HG03135 (cell line): ENCODE measurements around the gene VPS37C.

ENCODE experiments used
- ATAC-seq: cut with Tn5 transposase; IDR thresholded peaks from one replicate; pipeline ENCODE4 v1.9.1; 2021; ENCODE audit warnings: mild to moderate bottlenecking, moderate library complexity; ENCODE audit not compliant: unreplicated experiment

The VPS37C gene

DNA sequence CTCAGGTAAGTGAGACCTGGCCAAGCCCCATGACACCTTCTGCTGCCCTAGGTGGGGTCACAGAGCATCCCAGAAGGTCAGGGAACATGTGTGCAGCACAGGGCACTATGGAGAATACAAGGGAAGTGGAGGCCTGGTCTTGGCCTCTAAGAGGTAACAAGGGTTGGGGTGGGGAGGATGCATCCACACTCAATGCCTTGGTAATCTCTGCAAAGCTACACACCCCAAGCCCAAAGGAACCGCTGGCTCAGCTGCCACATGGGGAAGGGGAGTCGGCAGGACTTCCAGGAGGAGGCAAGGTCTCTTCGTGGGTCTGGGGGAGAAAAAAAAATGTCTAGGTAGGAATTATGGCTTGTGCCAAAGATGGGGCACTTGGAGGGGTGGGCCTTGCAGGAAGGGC, 41.7 kb downstream of the VPS37C start:
- ATAC-seq: no peak

DNA sequence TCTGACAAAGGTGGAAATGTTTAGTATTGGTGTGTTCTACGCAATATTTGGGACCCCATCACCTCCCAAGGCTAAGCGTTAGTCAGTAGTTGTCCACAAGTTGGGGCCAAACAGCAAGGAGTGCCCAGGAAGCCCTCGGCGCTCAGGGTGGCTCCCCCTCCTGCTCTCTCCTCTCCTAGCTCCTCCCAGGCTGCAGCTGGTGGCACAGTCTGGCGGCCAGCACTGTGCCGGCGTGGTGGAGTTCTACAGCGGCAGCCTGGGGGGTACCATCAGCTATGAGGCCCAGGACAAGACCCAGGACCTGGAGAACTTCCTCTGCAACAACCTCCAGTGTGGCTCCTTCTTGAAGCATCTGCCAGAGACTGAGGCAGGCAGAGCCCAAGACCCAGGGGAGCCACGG, 42.2 kb downstream of the VPS37C start:
- ATAC-seq: no peak

DNA sequence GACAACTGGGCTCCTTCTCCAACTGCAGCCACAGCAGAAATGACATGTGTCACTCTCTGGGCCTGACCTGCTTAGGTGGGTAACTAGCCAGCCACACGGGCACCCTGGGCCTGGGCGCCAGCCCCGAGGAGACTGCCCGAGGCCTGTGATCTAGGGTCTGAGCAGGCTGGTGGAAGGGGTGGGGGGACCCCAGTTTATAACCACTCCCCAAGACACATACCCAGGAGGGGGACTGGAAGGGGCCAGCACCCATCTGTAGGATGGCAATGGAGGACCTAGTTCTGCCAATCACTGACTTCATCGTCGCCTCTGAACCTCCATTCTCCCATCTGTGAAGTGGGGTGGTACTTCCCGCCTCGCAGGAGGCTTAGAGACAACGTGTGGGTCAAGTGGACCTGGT, 42.8 kb downstream of the VPS37C start:
- ATAC-seq: no peak

DNA sequence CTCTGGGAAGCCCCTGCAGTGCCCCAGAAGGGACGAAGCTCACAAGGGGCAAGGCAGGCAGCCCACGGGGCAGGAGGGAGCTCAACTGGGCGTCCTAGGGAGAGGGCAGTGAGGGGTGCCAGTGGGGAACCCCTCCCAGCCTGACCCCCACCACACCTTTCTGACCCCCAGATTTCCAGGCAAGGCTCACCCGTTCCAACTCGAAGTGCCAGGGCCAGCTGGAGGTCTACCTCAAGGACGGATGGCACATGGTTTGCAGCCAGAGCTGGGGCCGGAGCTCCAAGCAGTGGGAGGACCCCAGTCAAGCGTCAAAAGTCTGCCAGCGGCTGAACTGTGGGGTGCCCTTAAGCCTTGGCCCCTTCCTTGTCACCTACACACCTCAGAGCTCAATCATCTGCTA, 43.2 kb downstream of the VPS37C start:
- no peak for ATAC-seq

DNA sequence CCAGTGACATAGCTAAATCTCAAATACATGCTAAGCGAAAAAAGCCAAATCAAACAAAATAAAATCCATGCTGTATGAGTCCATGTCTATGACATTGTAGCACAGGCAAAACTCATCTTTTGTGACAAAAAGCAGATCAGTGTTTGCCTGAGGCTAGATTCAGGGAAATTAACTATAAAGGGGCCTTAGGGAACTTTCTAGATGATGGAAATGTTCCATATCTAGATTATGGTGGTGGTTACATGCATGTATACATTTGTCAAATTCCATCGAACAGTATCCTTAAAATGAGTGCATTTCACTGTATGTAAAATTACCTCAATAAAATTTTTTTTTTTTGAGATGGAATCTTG, 44.1 kb downstream of the VPS37C start:
- no peak for ATAC-seq

DNA sequence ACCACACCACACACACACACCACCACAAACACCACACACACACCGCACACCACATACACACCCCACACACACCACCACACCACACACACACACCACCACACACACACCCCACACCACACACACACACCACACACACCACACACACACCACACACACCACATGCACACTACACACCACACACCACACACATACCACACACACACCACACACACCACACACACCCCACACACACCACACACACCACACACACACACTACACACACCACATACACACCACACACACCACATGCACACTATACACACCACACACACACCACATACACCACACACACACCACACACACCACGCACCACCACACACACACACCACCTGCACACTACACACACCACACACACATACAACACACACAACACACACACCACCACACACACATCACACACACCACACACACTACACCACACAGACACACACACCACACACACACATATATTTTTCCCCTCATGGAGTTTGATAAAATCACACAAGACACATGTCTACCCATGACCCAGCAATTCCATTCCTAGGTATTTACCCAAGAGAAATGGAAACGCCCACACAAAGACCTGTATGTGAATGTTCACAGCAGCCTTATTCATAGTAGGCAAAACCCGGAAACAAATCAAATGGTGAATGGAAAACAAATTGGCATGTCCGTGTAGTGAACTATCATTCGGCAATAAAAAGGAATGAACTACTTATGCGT, 44.6 kb downstream of the VPS37C start:
- no peak for ATAC-seq

DNA sequence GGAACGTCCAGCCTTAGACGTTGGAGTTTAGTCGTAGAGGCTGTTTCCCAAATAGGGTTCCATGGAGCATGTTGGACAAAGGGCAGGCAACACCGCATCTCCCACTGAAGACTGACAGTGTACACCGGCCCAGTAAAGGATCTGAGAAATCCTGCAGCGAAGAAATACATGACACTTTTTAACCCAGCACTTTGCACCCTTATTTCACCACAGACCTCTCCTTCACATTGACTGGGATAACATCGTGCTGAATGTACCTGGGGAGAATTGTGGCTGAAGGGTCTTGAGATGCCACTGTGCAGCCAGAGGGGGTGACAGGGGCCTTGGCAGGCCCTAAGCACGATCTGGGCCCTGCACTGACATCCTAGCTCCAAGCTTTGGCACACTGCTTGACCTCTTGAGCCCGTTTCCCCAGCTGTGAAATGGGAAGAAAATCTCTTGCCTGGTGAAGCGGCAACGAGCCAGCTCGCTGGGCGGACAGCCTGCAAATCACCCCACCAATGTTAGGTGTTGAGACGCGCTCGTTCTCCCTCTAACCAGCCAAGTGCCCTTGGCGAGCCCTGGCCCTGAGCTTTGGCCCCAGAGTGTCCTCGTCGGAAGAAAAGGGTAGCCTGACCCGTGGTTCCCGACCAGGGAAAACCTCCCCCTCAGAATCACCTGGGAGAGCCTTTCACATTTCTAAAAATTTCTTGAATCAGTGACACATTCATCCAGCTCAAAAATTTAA, 45.6 kb downstream of the VPS37C start:
- no peak for ATAC-seq

DNA sequence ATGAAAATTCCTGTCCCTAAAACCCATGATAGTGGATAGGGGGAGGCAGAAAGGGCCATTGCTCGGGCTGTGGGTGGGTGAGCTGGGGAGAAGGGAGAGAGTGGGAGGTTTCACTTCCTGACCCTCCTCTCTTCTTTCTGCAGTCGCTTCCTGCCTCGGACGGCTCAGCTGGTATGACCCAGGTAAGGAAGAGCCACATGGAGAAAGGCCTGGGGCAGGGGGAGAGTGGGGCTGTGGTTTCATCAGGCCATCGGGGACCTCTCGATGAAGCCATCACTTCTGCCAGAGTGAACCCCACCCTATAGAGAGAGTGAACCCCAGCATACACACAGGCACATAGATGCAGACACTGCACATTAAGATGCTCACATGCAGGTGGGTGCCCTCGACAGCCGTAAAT, 46.3 kb downstream of the VPS37C start:
- no peak for ATAC-seq

DNA sequence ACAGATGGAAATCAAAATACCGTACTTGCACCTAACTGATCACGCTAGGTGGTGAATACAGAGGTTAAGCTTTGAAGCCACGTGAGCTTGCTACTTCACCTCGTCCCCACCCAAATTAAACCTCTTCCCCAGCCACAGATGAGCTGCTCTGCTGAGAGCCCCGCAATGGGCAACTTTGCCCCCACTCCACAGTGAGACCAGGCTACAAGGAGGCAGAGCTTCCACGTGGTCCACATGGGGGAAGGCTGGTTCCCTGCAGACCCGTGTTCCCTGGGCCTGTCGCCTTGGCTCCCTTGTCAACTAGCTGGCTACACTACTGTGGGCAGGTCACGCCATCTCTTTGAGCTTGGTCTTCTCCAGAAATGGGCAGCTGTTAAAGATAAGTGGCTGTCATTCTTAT, 48.0 kb downstream of the VPS37C start:
- ATAC-seq: no peak

DNA sequence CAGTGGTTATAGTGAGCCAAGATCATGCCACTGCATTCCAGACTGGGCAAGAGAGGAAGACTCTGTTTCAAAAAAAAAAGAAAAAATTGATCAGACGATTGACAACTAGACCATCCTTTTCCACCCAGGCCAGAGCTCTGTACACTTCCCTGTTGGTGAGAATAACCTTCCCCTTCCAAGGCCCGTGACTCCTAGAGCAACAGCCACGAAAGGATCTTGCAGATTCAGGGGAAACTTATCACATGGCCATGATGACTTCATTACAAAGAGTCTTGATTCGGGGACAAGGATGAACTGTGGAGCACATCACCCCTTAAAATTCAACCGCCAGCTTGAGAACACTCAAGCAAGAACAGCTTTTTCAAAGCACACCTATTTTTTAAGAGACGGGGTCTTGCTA, 48.7 kb downstream of the VPS37C start:
- no peak for ATAC-seq

DNA sequence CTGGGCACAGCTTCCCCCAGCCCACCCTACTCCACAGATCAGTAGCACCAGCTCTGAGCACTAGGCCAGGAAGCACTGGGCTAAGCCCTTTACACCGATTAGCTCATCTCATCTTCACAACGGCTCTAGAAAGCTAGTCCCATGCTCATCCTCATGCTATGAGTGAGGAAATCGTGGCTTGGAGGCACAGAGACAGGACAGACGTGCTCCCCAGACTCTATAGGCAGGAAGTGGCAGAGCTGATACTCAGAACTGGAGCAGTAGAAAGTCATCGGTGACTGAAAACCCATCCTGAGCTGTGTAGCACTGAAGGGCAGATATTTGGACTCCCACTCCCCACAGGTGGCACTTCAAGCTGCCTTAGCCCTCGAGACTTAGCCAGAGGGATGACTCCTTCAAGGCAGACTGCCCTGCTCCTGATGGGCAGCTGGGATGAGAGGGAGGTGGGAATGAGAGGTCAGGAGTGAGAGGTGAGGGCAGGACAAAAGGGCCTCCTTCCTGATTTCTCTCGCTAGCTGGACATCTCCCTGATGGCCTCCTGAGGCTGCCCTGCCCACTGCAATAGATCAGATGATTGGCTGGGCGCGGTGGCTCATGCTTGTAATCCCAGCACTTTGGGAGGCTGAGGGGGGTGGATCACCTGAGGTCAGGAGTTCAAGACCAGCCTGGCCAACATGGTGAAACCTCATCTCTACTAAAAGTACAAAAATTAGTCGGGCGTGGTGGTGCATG, 49.3 kb downstream of the VPS37C start:
- no peak for ATAC-seq

DNA sequence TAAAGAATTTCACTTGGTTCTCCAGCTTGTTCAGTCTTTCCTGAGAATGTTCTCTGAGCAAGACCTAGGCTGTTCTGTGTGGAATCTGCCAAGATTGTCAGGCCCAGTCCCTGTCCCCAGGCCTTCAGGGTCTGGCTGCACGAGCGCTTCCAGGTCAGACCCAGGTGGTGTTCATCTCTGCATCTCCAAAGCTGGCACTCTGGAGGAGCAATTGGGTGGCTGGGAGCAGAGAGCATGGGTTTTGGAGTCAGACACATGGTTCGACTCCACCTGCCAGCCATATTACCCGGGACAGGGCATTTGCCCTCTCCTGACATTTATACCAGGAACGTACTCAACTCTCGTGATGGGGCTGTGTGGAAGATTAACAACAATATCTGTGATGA, 50.2 kb downstream of the VPS37C start:
- no peak for ATAC-seq

DNA sequence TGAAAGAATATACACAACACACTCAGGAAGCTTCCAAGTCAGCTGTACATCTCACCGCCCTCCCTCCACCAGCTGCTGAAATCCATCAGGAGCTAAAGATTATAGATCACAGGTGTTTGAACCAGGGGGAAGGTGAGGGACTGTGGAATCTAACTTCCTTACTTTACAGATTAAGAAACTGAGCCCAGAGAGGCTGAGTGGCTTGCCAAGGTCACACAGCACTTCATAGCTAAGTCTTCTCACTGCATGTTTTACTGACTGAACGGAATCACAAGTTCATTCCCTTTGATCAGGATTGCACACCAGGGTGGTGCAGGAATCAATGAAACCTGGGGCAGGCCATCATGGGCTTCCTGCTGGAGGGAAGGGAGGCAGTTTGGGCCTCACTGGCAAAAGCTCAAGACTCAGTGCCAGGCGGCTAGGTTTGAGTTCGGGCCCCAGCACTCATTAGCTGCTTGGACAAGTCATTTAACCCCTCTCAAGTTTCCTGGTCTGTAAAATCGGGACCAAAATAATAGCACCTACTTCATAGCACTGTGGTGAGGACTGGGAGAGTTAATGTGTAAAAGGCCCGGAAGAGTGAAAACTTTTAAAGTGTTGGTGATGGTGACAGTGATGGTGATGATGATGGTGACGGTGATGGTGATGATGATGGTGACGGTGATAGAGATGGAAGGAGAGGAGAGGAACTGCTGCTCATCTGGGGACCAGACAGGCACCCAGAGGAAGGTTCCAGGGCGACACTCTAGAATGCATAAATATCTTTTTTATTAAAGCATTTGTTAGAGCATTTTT, 50.8 kb downstream of the VPS37C start:
- no peak for ATAC-seq

DNA sequence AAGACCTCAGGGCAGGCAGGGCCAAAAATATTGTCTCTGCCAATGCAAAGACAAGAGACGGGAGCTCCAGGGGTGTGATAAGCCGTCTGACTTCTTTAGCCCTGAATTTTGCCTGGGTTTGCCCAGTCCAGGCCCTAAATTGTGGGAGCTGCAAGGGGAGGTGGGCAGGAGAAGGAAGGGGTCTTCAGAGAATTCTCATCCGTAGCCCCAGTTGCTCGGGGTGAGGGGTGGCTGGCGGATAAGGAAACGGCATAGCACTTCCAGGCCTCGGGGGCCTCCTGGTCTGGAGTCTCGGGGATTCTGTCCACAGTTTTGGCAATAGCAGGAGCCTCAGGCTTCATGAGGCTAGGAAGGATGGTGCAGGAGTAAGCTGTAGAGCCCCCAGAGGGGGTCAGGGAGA, 51.6 kb downstream of the VPS37C start:
- ATAC-seq: no peak

DNA sequence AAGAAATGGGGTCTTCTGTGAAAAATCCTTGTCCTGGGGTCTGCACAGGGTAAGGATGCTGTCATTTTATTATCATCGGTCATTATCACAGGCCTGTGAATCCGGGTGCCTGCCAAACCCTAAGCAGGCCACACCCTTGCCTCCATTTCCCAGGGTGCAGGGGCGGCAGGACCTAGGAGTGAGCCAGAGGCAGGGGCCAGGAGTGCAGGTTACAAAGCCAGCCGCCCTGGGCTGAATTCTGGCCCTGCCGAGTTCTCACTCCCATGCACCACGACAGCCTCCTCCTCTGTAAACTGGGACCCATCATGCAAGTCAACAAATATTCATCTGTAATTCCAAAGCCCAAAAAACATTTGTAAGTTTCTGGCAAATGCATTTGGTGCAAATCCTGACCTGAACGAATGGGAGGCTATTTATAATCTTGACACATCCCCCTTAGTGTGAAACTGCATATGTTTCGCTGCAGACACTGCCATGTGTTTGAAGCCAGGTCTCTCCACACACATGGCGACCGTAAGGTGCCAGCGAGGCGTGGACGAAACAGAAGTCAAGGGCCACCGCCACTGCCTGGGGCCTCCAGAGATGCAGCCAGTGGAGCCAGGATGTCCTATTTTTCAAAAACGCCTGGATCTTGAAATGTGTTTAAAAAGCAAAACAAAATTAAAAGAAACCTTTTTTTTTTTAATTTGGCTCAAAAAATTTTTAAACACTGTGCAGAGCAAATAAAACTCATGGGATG, 52.2 kb downstream of the VPS37C start:
- ATAC-seq: no peak

DNA sequence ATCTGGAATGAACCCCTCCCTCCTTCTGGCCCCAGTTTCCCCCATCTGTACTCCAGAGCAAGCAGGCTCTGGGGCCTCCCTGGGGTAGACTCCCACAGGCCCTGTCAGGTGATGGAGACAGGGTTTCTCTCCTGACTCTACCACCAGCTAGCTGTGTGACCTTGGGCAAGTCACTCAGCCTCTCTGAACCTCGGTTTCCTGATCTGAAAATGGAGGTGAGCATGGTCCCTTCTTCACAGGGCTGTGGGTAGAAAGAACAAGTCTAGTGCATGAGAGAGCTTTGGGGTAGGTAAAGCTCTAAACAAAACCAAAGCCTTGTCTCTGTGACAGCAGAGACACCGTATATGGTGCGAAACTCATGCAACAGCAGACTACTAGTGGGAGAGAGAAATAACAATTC, 53.3 kb downstream of the VPS37C start:
- ATAC-seq: no peak

DNA sequence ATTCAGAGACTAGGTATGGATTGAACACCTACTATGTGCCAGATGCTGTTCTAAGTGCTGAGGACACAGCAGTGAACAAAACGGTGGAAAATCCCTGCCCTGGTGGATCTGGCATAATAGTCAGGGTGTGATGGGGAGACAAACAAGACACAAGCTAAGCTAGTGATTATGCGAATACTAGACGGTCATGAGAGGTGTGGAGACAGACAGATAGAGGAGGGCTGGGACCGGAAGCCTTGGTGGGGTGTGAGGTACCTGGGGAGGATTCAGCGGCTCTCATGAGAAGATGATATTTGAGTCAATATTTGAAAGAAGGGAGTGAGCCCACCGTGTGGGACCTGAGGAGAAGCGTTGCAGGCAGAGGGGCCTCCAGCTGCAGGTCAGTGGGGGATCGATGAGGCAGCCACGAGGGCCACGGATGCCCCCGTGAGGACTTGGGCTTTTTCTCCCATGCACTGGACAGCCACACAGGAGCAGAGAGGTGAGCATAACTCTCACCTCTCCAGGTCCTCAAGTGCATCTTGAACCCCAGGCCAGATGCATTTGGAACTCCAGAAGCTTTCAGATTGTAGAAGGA, 54.2 kb downstream of the VPS37C start:
- no peak for ATAC-seq

DNA sequence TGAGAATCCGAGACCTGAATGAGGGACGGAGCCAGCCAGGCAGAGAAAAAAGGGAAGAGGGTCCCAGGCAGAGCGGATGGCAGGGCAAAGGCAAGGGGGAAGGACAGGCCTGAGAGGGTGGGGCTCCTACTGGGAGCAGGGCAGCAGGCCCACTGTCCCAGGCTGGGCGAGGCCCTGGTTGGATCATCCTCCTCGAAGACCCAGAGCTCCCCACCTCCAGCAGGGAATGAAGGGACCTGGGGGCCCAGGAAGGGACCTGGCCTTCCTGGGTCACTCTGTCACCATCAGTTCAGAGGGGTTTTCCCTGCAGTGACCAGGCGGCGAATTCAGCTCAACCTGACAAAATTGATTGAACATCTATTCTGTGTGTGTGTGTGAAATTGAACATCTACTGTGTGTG, 54.9 kb downstream of the VPS37C start:
- no peak for ATAC-seq

DNA sequence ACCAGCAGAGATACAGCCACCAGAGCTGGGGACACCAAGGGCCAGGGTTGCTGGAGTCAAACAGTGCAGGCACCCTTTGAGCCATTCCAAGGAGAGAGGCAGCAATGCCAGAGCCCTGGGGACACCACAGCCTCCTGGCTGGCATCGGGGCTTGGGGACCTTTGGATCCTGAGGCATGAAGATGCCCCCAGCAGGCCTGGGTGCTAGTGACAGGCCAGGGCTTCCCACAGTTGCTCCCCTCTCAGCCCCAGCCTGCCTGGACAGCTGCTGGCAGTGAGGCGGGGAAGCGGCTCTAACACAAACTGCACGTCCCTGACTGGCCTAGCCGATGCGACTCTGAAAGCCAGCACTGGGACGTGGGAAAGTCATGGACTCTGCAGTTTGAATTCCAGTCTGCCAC, 56.3 kb downstream of the VPS37C start:
- no peak for ATAC-seq

DNA sequence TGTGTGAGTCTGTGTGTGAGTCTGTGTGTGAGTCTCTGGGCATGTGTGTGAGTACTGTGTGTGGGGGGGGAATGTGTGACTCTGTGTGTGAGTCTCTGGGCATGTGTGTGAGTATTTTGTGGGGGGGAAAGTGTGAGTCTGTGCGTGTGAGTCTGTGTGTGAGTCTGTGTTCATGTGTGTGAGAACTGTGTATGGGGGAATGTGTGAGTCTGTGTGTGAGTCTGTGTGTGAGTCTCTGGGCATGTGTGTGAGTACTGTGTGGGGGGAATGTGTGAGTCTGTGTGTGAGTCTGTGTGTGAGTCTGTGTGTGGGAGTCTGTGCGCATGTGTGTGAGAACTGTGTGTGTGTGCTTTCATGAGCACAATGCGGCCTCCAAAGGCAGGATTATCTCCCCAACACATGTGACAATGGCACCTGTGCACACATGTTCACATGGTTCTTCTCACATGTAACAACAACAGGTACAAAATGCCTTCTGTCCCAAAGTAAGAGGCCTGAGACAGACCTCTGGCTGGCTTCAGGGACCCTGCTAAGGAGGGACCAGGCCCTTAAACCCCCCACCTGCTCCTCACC, 57.3 kb downstream of the VPS37C start:
- no peak for ATAC-seq
